HG03575 (cell line): ENCODE measurements around the gene HYAL2.
A peak's percentile ranks its signal among the peaks of the same experiment; 100 is the strongest.

ENCODE experiments used
- ATAC-seq: cut with Tn5 transposase; IDR thresholded peaks from one replicate; pipeline ENCODE4 v1.9.1; 2021; ENCODE audit not compliant: unreplicated experiment, insufficient number of reproducible peaks, low FRiP score; ENCODE audit errors: extremely low read depth

The HYAL2 gene

GRCh38 chr3:50351323-50351697, 28.8 kb upstream of the HYAL2 start:
- no peak for ATAC-seq

- ATAC-seq, result no peak
Measured at GRCh38 chr3:50350527-50351322, 28.2 kb upstream of the HYAL2 start, which contains the start of the genes CYB561D2 and NPRL2. CYB561D2 (plus strand) TSS chr3:50350862; CDS start chr3:50351434, 572 bp downstream. NPRL2 (minus strand) TSS chr3:50350775; CDS start chr3:50350652, 123 bp downstream.

GRCh38 chr3:50350213-50350526, 27.6 kb upstream of the HYAL2 start:
- ATAC-seq, result no peak

GRCh38 chr3:50347187-50347813, 24.8 kb upstream of the HYAL2 start:
- ATAC-seq, result no peak

- no peak for ATAC-seq
Measured at GRCh38 chr3:50345586-50346234, 23.2 kb upstream of the HYAL2 start, which contains the start of gene ZMYND10. ZMYND10 (minus strand) TSS chr3:50345732; CDS start chr3:50345579, 153 bp downstream.

- ATAC-seq, result no peak
Measured at GRCh38 chr3:50345008-50345407, 22.5 kb upstream of the HYAL2 start.

- no peak for ATAC-seq
Measured at GRCh38 chr3:50342813-50343633, 20.5 kb upstream of the HYAL2 start.

- ATAC-seq, result no peak
Measured at GRCh38 chr3:50341996-50342650, 19.6 kb upstream of the HYAL2 start.

- ATAC-seq, result no peak
Measured at GRCh38 chr3:50341537-50341936, 19.0 kb upstream of the HYAL2 start.

GRCh38 chr3:50340448-50341329, 18.1 kb upstream of the HYAL2 start, which contains the start of gene RASSF1:
RASSF1 (minus strand) TSS chr3:50340836; CDS start chr3:50340805, 31 bp downstream.
- no peak for ATAC-seq

- no peak for ATAC-seq
Measured at GRCh38 chr3:50340147-50340447, 17.6 kb upstream of the HYAL2 start.

- ATAC-seq, result no peak
Measured at GRCh38 chr3:50339485-50340146, 17.1 kb upstream of the HYAL2 start.

GRCh38 chr3:50338965-50339364, 16.4 kb upstream of the HYAL2 start:
- no peak for ATAC-seq

GRCh38 chr3:50337175-50337861, 14.8 kb upstream of the HYAL2 start:
- peak; percentile 33 for ATAC-seq

- ATAC-seq, result peak; percentile 13
Measured at GRCh38 chr3:50336452-50337174, 14.1 kb upstream of the HYAL2 start.

- ATAC-seq, result no peak
Measured at GRCh38 chr3:50334339-50335075, 12.0 kb upstream of the HYAL2 start.
